ENCODE measurements around the gene PIGL.
A peak's percentile ranks its signal among the peaks of the same experiment; 100 is the strongest.
"Not testable (repeated sequence)": the region's sequence is repeated elsewhere in the genome, so short reads cannot be mapped to it uniquely, and the experiment has no call there.

Gene PIGL

GRCh38 chr17:16217002-16217635, at the start of gene PIGL:
Gene PIGL, plus strand, starts transcription at chr17:16217210. Its CDS starts 17 bp downstream, at chr17:16217227.
- peak; percentile 92 for DNase-seq

- no peak for DNase-seq
Measured at GRCh38 chr17:16171613-16172012, 45.4 kb upstream of the PIGL start.

GRCh38 chr17:16178836-16179235, 38.2 kb upstream of the PIGL start:
- no peak for DNase-seq

GRCh38 chr17:16181581-16181980, 35.4 kb upstream of the PIGL start:
- no peak for DNase-seq

- no peak for DNase-seq
Measured at GRCh38 chr17:16187642-16188041, 29.4 kb upstream of the PIGL start.

GRCh38 chr17:16189791-16190348, 27.1 kb upstream of the PIGL start:
- DNase-seq, result no peak

GRCh38 chr17:16190703-16191360, 26.2 kb upstream of the PIGL start:
- DNase-seq, result no peak

- DNase-seq, result no peak
Measured at GRCh38 chr17:16191604-16192003, 25.4 kb upstream of the PIGL start.

- not testable (repeated sequence) for DNase-seq
Measured at GRCh38 chr17:16194307-16194835, 22.6 kb upstream of the PIGL start.

- DNase-seq, result no peak
Measured at GRCh38 chr17:16197276-16197675, 19.7 kb upstream of the PIGL start.

GRCh38 chr17:16199093-16199492, 17.9 kb upstream of the PIGL start:
- DNase-seq, result no peak

- not testable (repeated sequence) for DNase-seq
Measured at GRCh38 chr17:16201693-16202131, 15.3 kb upstream of the PIGL start.

- DNase-seq, result not testable (repeated sequence)
Measured at GRCh38 chr17:16202554-16203500, 14.2 kb upstream of the PIGL start.

GRCh38 chr17:16204763-16205162, 12.2 kb upstream of the PIGL start:
- not testable (repeated sequence) for DNase-seq

GRCh38 chr17:16211590-16211989, 5.4 kb upstream of the PIGL start:
- no peak for DNase-seq

GRCh38 chr17:16212793-16213192, 4.2 kb upstream of the PIGL start:
- no peak for DNase-seq

- no peak for DNase-seq
Measured at GRCh38 chr17:16214190-16215001, 2.6 kb upstream of the PIGL start.

- no peak for DNase-seq
Measured at GRCh38 chr17:16215002-16215272, 2.1 kb upstream of the PIGL start.

- peak; percentile 96 for DNase-seq
Measured at GRCh38 chr17:16215273-16215964, 1.6 kb upstream of the PIGL start, which contains the start of gene NCOR1. Gene NCOR1, minus strand, starts transcription at chr17:16215534. Its CDS starts 20,965 bp downstream, at chr17:16194569.

GRCh38 chr17:16215965-16216316, 1.1 kb upstream of the PIGL start:
- DNase-seq, result no peak

- not testable (repeated sequence) for DNase-seq
Measured at GRCh38 chr17:16216341-16217001, 539 bp upstream of the PIGL start.
